CD4-positive, alpha-beta T cell (primary cell): Measurements from ENCODE around the gene DIRAS3. TPM values are rescaled to one million over a fixed set of nuclear protein-coding genes. Genes with fewer than 3 reads are reported as not detected.

Source experiments
- ATAC-seq: fragments of 200-7000 bp; cut with Tn5 transposase; one replicate; pipeline ENCODE4 v1.10.0; 2022; ENCODE audit warnings: mild to moderate bottlenecking; ENCODE audit not compliant: poor library complexity
- CTCF ChIA-PET: fragments of 350-600 bp; sonication (Branson Sonifier 250); formaldehyde crosslinking; loops from one replicate; lab custom pipeline; 2021; ENCODE audit warnings: antibody characterized with exemption, inconsistent platforms; lab: Charles Lee
- POLR2A ChIA-PET: fragments of 350-600 bp; sonication (Branson Sonifier 250); formaldehyde crosslinking; loops from one replicate; lab custom pipeline; 2021; ENCODE audit warnings: antibody characterized with exemption, inconsistent platforms; lab: Charles Lee
- DNase-seq, 14 experiments: peaks; one replicate each; pipeline ENCODE4 v3.0.0-alpha.2; 2013 to 2020; ENCODE audit warnings: mixed read lengths in 2 of 14
- H3K27ac ChIP-seq, 2 donors: one replicate each; pipeline versions ENCODE4 v1.5.1 to v1.7.0; 2013; ENCODE audit warnings: low read length in 2 of 2, low read depth in 1 of 2, mild to moderate bottlenecking in 1 of 2
- H3K27me3 ChIP-seq, 2 experiments: 1 replicate in 1 of 2; 2 replicates in 1 of 2; pipeline versions ENCODE4 v1.6.1 to v1.7.0; 2013; ENCODE audit warnings: low read length in 2 of 2, control low read depth in 1 of 2, mild to moderate bottlenecking in 1 of 2, moderate library complexity in 1 of 2; ENCODE audit not compliant: insufficient read depth in 2 of 2, control insufficient read depth in 1 of 2
- H3K36me3 ChIP-seq: one replicate; pipeline ENCODE4 v1.6.1; 2013; ENCODE audit warnings: low read length, control low read depth; ENCODE audit not compliant: insufficient read depth
- H3K4me1 ChIP-seq: one replicate; pipeline ENCODE4 v1.6.1; 2013; ENCODE audit warnings: low read length, control low read depth; ENCODE audit not compliant: insufficient read depth
- H3K4me3 ChIP-seq: one replicate; pipeline ENCODE4 v1.5.1; 2013; ENCODE audit warnings: mild to moderate bottlenecking, low read length, moderate library complexity
- H3K9me3 ChIP-seq, 2 experiments: 1 replicate in 1 of 2; 2 replicates in 1 of 2; pipeline versions ENCODE4 v1.6.1 to v1.7.0; 2013; ENCODE audit warnings: low read length in 2 of 2, mild to moderate bottlenecking in 2 of 2, control low read depth in 1 of 2, moderate library complexity in 1 of 2; ENCODE audit not compliant: control insufficient read depth in 1 of 2, insufficient read depth in 1 of 2
- H3K27ac Mint-ChIP-seq: one replicate; pipeline ENCODE4 v1.8.0; 2020; ENCODE audit warnings: mixed read lengths
- H3K27me3 Mint-ChIP-seq: one replicate; pipeline ENCODE4 v1.8.0; 2021; ENCODE audit warnings: mixed read lengths
- H3K36me3 Mint-ChIP-seq: one replicate; pipeline ENCODE4 v1.8.0; 2021; ENCODE audit warnings: low read depth, mixed read lengths
- H3K4me1 Mint-ChIP-seq: one replicate; pipeline ENCODE4 v1.8.0; 2021; ENCODE audit warnings: low read depth, mixed read lengths
- H3K4me3 Mint-ChIP-seq: one replicate; pipeline ENCODE4 v1.8.0; 2020; ENCODE audit warnings: mild to moderate bottlenecking, mixed read lengths
- H3K9me3 Mint-ChIP-seq: one replicate; pipeline ENCODE4 v1.8.0; 2020; ENCODE audit warnings: mixed read lengths
- intact Hi-C, 2 experiments: fragments of 100-400 bp; cut with DNase I in 1 of 2; cut with micrococcal nuclease in 1 of 2; formaldehyde crosslinking; loops; one replicate each; pipeline versions ENCODE4 v1.15.1 to v1.9.0; 2023 to 2025; cut with DNase I, micrococcal nuclease
- total RNA-seq, 174 experiments: library from RNA in 2 of 174; stranded (reverse) in 2 of 174; gene quantifications; one replicate each; pipeline ENCODE4 v1.2.3 and lab custom pipeline; 2021 to 2026
- TF ChIP-seq, protein P1 (sequence below): fragments of 200-600 bp; IDR thresholded peaks from one replicate; pipeline ENCODE4 v1.8.0; 2022; ENCODE audit warnings: antibody characterized with exemption, mild to moderate bottlenecking

Gene DIRAS3
- total RNA-seq, 2 experiments from 2014 or later = not detected

DNA sequence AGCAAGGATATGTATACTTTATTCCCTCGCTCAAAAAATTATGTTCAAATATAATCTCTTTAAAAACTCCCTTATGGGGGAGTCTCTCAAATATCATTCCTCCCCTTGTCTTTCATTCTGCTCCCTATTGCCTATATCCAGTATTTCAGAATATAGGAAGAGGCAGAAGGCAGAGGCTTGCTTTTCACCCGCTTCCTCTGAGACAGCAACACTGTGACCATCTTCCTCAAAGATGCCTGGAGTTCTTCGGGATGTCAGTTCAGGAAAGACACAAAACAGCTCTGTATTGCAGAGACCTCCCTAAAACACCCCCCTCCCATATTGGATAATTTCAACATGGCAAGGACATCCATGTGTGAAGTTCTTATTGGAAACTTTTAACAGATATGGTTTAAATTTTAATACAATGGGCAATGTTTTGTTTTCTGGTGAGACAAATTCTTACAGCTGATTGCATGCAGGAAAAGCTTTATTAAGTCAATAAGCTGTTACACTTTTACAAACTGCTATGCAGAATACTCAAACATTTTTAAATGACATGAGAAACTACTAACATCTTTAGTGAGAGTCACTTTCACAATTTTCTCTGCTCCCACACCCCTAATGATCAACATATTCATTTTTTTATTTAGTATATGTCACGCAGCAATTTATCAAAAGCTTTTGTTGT is 4.8 kb downstream of the DIRAS3 start:
- Mint-ChIP-seq H3K4me3 (no peak overlapping the region), H3K4me1 (no peaks in the 10 kb centered on the region), H3K36me3 (no peaks in the 10 kb centered on the region), H3K27me3 (peaks cover 16% of the 10 kb centered on the region), H3K27ac (no peak overlapping the region), H3K9me3 (no peaks in the 10 kb centered on the region)
- Histone ChIP-seq H3K36me3 (no peaks in the 10 kb centered on the region), H3K9me3 (peaks cover 0 to 34% of the 10 kb centered on the region in 2 experiments), H3K4me1 (no peaks in the 10 kb centered on the region), H3K27me3 (peaks cover 2 to 4% of the 10 kb centered on the region in 2 experiments), H3K27ac (no peak overlapping the region), H3K4me3 (no peak overlapping the region)
- DNase-seq (no peak), ATAC-seq (no peak)
- TF ChIP-seq, protein P1, sequence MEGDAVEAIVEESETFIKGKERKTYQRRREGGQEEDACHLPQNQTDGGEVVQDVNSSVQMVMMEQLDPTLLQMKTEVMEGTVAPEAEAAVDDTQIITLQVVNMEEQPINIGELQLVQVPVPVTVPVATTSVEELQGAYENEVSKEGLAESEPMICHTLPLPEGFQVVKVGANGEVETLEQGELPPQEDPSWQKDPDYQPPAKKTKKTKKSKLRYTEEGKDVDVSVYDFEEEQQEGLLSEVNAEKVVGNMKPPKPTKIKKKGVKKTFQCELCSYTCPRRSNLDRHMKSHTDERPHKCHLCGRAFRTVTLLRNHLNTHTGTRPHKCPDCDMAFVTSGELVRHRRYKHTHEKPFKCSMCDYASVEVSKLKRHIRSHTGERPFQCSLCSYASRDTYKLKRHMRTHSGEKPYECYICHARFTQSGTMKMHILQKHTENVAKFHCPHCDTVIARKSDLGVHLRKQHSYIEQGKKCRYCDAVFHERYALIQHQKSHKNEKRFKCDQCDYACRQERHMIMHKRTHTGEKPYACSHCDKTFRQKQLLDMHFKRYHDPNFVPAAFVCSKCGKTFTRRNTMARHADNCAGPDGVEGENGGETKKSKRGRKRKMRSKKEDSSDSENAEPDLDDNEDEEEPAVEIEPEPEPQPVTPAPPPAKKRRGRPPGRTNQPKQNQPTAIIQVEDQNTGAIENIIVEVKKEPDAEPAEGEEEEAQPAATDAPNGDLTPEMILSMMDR = no peak
- CTCF ChIA-PET = no interaction called here
- intact Hi-C loops = no loop called here
- POLR2A ChIA-PET = no interaction called here

DNA sequence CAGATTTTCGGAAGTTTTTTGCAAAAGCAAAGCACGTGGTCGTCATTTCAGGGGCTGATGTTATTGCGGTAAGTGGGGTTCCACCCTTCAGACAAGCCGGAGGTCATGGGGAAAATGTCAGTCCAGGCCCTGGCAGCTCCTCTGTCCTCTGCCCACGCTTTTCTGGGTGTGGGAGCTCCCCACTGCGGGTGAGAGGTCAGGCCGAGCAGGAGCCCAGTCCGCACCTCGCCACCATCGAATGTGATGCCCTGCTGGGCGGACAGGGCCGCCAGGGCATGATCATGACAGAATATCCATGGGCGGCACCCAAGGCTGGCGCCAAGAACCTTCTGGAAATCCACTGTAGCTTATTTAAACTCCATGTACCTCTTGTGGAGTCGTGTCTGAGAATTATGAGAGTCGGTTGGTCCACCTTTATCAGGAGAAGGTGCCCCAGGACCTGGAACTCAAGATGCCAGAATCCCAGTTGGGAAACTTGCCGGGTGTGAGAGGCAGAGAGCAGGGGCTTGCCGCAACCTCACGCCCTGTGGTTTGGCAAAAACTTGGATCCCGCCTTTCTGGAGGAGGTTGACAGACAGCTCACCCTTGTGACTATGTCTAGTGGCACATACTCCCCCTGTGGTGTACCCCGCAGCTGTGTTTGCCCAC is 6.9 kb downstream of the DIRAS3 start:
- Mint-ChIP-seq H3K36me3 (no peaks in the 10 kb centered on the region), H3K9me3 (peaks cover 2% of the 10 kb centered on the region), H3K4me3 (no peak overlapping the region), H3K27me3 (peaks cover 7% of the 10 kb centered on the region), H3K4me1 (no peaks in the 10 kb centered on the region), H3K27ac (no peak overlapping the region)
- no peaks in the 10 kb centered on the region for H3K36me3 ChIP-seq
- ChIA-PET CTCF (no interaction called here), POLR2A (no interaction called here)
- TF ChIP-seq, protein P1 = no peak
- no peaks in the 10 kb centered on the region for H3K4me1 ChIP-seq
- H3K27ac ChIP-seq = no peak overlapping the region
- H3K4me3 ChIP-seq = no peak overlapping the region
- peaks cover 0 to 25% of the 10 kb centered on the region in 2 experiments for H3K9me3 ChIP-seq
- H3K27me3 ChIP-seq = peaks cover 0 to 2% of the 10 kb centered on the region in 2 experiments
- ATAC-seq = no peak
- DNase-seq = no peak
- intact Hi-C loops = no loop called here

DNA sequence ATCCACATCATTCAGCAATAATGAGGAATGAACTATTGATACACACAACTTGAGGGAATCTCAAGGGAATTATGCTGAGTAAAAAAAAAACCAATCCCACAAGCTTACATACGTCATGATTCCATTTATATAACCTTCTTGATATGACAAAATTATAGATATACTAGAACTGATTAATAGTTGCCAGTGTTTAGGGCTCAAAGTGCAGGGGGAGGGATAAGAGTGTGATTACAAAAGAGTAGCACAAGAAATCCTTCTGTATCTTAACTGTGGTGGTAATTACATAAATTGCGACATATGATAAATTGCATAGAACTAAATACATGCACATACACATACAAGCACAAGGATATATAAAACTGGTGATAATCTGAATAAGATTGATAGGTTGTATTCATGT is 13.5 kb downstream of the DIRAS3 start:
- CTCF ChIA-PET = no interaction called here
- intact Hi-C loops = no loop called here
- no peak overlapping the region for H3K27ac ChIP-seq
- Mint-ChIP-seq H3K4me1 (no peaks in the 10 kb centered on the region), H3K27ac (no peak overlapping the region), H3K4me3 (no peak overlapping the region), H3K9me3 (peaks cover 6% of the 10 kb centered on the region), H3K36me3 (no peaks in the 10 kb centered on the region), H3K27me3 (no peaks in the 10 kb centered on the region)
- POLR2A ChIA-PET = no interaction called here
- DNase-seq (no peak), ATAC-seq (no peak)
- no peak overlapping the region for H3K4me3 ChIP-seq
- no peaks in the 10 kb centered on the region for H3K4me1 ChIP-seq
- H3K36me3 ChIP-seq = no peaks in the 10 kb centered on the region
- H3K27me3 ChIP-seq = no peaks in the 10 kb centered on the region
- peaks cover 0 to 1% of the 10 kb centered on the region in 2 experiments for H3K9me3 ChIP-seq
- TF ChIP-seq, protein P1 = no peak
